ENCODE measurements around the gene MAPK8.
"Not testable (repeated sequence)": the region's sequence is repeated elsewhere in the genome, so short reads cannot be mapped to it uniquely, and the experiment has no call there.

GRCh38 chr10:48347539-48347938, 41.1 kb downstream of the MAPK8 start:
- TF ChIP-seq, protein P1, sequence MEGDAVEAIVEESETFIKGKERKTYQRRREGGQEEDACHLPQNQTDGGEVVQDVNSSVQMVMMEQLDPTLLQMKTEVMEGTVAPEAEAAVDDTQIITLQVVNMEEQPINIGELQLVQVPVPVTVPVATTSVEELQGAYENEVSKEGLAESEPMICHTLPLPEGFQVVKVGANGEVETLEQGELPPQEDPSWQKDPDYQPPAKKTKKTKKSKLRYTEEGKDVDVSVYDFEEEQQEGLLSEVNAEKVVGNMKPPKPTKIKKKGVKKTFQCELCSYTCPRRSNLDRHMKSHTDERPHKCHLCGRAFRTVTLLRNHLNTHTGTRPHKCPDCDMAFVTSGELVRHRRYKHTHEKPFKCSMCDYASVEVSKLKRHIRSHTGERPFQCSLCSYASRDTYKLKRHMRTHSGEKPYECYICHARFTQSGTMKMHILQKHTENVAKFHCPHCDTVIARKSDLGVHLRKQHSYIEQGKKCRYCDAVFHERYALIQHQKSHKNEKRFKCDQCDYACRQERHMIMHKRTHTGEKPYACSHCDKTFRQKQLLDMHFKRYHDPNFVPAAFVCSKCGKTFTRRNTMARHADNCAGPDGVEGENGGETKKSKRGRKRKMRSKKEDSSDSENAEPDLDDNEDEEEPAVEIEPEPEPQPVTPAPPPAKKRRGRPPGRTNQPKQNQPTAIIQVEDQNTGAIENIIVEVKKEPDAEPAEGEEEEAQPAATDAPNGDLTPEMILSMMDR (IDR thresholded peaks at IDR 0.05), result not testable (repeated sequence)
- TF ChIP-seq NFATC4 (CRISPR knock-in tag; IDR thresholded peaks at IDR 0.05), result not testable (repeated sequence)
